HL-60 (cell line): Measurements from ENCODE around the gene SLC1A6.
A peak's percentile ranks its signal among the peaks of the same experiment; 100 is the strongest.

Experiments
- DNase-seq, 2 experiments: peaks; one replicate each; pipeline ENCODE4 v3.0.0-alpha.2; 2010 to 2020; ENCODE audit warnings: low read depth in 1 of 2, low spot score in 1 of 2
- H3K27ac ChIP-seq: fragments of 250-450 bp; sonication (Bioruptor Pico); replicated peaks from 2 replicates; pipeline ENCODE4 v1.5.1; 2020; ENCODE audit warnings: mild to moderate bottlenecking, moderate library complexity
- H3K27me3 ChIP-seq: fragments of 250-450 bp; sonication (Bioruptor Pico); 2 replicates; pipeline ENCODE4 v1.5.1; 2021; ENCODE audit warnings: mild to moderate bottlenecking, moderate library complexity; ENCODE audit not compliant: insufficient read depth, poor library complexity, severe bottlenecking
- H3K4me3 ChIP-seq: replicated peaks from 2 replicates; pipeline ENCODE4 v1.5.1; 2011; ENCODE audit warnings: mild to moderate bottlenecking, control low read depth, low read length; ENCODE audit not compliant: insufficient read depth
- CTCF ChIP-seq: IDR thresholded peaks from one replicate; pipeline ENCODE4 v1.5.1; 2011; ENCODE audit warnings: low read length, control low read depth, inconsistent platforms; ENCODE audit not compliant: insufficient read depth
- GABPA ChIP-seq: IDR thresholded peaks from 2 replicates; pipeline ENCODE4 v1.6.1; 2012; ENCODE audit warnings: low read depth
- POLR2AphosphoS5 ChIP-seq: IDR thresholded peaks from 2 replicates; pipeline ENCODE4 v1.6.1; 2012; ENCODE audit warnings: low read depth
- REST ChIP-seq: IDR thresholded peaks from 2 replicates; pipeline ENCODE4 v1.6.1; 2012; ENCODE audit warnings: low read depth; ENCODE audit not compliant: insufficient replicate concordance
- SPI1 ChIP-seq: IDR thresholded peaks from 2 replicates; pipeline ENCODE4 v1.6.1; 2012; ENCODE audit warnings: low read depth, mild to moderate bottlenecking, borderline replicate concordance
- long read RNA-seq: library from polyadenylated mRNA; unstranded; transcript quantifications from one replicate; pipeline ENCODE4 v2.0.0, GENCODE V29; 2020

SLC1A6 gene
- long read RNA-seq, partial matches to known transcripts = 0 of 1 reads
- long read RNA-seq, other reads (novel, unspliced or antisense) = 1 of 1 reads

DNA sequence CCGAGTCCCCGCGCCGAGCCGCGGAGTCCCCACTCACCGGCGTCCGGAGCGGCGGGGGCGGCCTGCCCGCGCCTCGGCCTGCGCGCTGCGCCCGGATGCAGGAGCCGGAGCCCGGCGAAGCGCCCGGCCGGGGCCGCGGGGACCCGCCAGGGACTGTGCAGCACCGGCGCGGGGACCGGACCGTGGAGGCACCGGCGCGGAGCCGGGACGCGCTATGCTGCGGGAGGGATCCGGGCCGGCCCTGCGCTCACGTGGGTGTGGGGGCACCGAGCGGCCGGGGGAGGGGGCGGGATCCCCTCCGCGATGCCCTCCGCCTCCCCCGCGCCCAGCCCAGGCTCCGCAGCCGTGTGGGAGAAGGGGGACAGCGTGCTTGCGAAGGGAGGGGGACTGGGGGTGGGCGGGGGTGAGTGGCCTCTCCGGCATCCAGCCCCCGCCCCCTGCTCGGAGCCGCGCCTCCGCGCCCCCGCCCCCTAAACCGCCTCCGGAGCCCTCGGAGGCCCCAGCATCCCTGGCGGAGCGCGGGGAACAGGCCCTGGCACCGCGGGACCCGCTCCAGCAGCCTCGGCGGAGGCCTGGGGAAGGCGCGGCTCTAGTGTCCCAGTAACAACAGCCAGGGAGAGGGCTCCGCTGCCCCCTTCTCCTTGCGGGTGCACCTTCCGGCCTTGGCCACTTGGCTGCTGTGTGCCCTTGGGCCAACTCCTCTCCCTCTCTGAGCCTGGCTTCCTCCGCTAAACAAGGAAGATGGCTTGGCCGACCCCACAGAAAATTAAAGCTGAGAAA is at the start of gene SLC1A6:
SLC1A6 (minus strand) TSS at position 389 of the 780 bp plus-strand sequence. CDS start 6,954 bp downstream, outside the sequence.
- H3K4me3 ChIP-seq = no peak within 1 kb of the TSS
- TF ChIP-seq POLR2AphosphoS5 (no peak), CTCF (no peak), SPI1 (no peak), GABPA (no peak), REST (no peak)
- no peak within 1 kb of the TSS for H3K27ac ChIP-seq
- H3K27me3 ChIP-seq = peaks cover 15% of the 10 kb centered on the region
- DNase-seq = no peak

GRCh38 chr19:15028490-15028889 is 48.8 kb upstream of the SLC1A6 start:
- no peak for TF ChIP-seq CTCF
- no peak for TF ChIP-seq SPI1
- no peak for TF ChIP-seq REST
- no peak for TF ChIP-seq GABPA
- no peak for TF ChIP-seq POLR2AphosphoS5
- no peak for DNase-seq
- Histone ChIP-seq H3K4me3 (no peak overlapping the region), H3K27me3 (no peaks in the 10 kb centered on the region), H3K27ac (no peak overlapping the region)

- peak; percentile 14 to 28 for DNase-seq
- Histone ChIP-seq H3K27me3 (no peaks in the 10 kb centered on the region), H3K4me3 (no peak overlapping the region), H3K27ac (no peak overlapping the region)
- peak; percentile 14 for TF ChIP-seq CTCF
- no peak for TF ChIP-seq REST
Measured at GRCh38 chr19:15025217-15025616, 45.6 kb upstream of the SLC1A6 start.
